Large intestine (tissue), 3 donors: ENCODE results near the gene ACOX3. TPM values are rescaled to one million over a fixed set of nuclear protein-coding genes. Genes with fewer than 3 reads are reported as not detected.
A peak's percentile ranks its signal among the peaks of the same experiment; 100 is the strongest.
"Not testable (repeated sequence)": the region's sequence is repeated elsewhere in the genome, so short reads cannot be mapped to it uniquely, and the experiment has no call there.

Experiments used
- DNase-seq, 2 donors: peaks; one replicate each; pipeline versions ENCODE4 v3.0.0 to v3.0.0-alpha.2; 2013
- H3K27ac ChIP-seq: one replicate; pipeline ENCODE4 v1.5.1; 2013; ENCODE audit warnings: low read length
- H3K27me3 ChIP-seq: 2 replicates; pipeline ENCODE4 v1.6.1; 2013; ENCODE audit warnings: low read length; ENCODE audit not compliant: control insufficient read depth, insufficient read depth
- H3K36me3 ChIP-seq: 2 replicates; pipeline ENCODE4 v1.6.1; 2013; ENCODE audit warnings: low read length; ENCODE audit not compliant: control insufficient read depth, insufficient read depth
- H3K4me1 ChIP-seq: one replicate; pipeline ENCODE4 v1.6.1; 2013; ENCODE audit warnings: low read length; ENCODE audit not compliant: control insufficient read depth, insufficient read depth
- H3K4me3 ChIP-seq: one replicate; pipeline ENCODE4 v1.5.1; 2013; ENCODE audit warnings: low read length
- H3K9me3 ChIP-seq: one replicate; pipeline ENCODE4 v1.6.1; 2013; ENCODE audit warnings: mild to moderate bottlenecking, low read depth, low read length, moderate library complexity; ENCODE audit not compliant: control insufficient read depth
- WGBS: methylation state at CpG from one replicate; pipeline ENCODE4 v1.1.5; 2013; ENCODE audit warnings: low lambda C conversion rate; ENCODE audit not compliant: insufficient coverage; 5-methylcytosine and 5-hydroxymethylcytosine counted together
- polyA plus RNA-seq: library from polyadenylated mRNA; unstranded; fragments of 120-200 nt; gene quantifications from one replicate; pipeline ENCODE4 v1.2.1, GENCODE V29; 2013

The ACOX3 gene
- polyA plus RNA-seq, 1 donor = 19.7 TPM

- Histone ChIP-seq H3K36me3 (no peaks in the 10 kb centered on the region), H3K9me3 (no peaks in the 10 kb centered on the region), H3K27ac (no peak overlapping the region), H3K27me3 (peaks cover 4% of the 10 kb centered on the region), H3K4me1 (peaks cover 6% of the 10 kb centered on the region), H3K4me3 (no peak overlapping the region)
- WGBS = no CpG with 5 or more reads among the region's 20 CpGs
- DNase-seq = no peak
Measured at GRCh38 chr4:8352368-8353157, 88.0 kb downstream of the ACOX3 start.

GRCh38 chr4:8351931-8352367, 88.6 kb downstream of the ACOX3 start:
- WGBS = 20% methylated on average over 1 of the region's 8 CpGs
- Histone ChIP-seq H3K36me3 (no peaks in the 10 kb centered on the region), H3K4me3 (no peak overlapping the region), H3K4me1 (peaks cover 6% of the 10 kb centered on the region), H3K9me3 (no peaks in the 10 kb centered on the region), H3K27me3 (peaks cover 3% of the 10 kb centered on the region), H3K27ac (peak overlapping the region; percentile 29)
- no peak for DNase-seq

DNA sequence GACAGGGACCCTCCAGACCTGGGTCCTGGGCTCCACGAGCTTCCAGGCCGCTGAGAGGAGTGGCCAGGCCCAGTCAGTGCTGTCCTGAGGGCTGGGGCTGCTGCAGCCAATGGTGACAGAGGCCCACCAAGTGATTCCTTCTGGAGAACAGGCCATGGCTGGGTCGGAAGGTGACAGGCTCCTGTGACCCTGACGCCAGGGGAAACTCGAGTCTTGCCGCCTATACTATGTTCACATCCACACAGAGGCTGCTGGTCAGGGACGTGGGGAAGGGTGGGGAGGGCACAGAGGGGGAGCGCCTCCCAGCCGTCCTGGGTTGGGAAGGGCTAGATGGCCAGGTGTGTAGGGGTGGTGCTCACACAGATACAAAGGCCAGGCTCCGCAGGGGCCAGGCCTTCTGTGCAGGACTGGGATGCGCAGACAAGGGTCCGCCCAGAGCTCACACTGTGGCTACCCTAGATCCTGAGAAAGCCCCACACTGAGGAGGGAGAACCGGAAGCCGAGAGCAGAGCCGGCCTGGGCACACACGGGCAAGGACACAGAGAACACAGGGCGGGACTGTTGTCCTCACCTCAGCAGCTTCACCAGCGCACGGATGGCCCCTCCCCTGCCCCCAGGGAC, 89.6 kb downstream of the ACOX3 start:
- H3K27me3 ChIP-seq = no peaks in the 10 kb centered on the region
- DNase-seq = no peak
- no peaks in the 10 kb centered on the region for H3K9me3 ChIP-seq
- H3K36me3 ChIP-seq = no peaks in the 10 kb centered on the region
- H3K27ac ChIP-seq = no peak overlapping the region
- WGBS = no CpG with 5 or more reads among the region's 19 CpGs
- no peak overlapping the region for H3K4me3 ChIP-seq
- H3K4me1 ChIP-seq = peaks cover 6% of the 10 kb centered on the region

DNA sequence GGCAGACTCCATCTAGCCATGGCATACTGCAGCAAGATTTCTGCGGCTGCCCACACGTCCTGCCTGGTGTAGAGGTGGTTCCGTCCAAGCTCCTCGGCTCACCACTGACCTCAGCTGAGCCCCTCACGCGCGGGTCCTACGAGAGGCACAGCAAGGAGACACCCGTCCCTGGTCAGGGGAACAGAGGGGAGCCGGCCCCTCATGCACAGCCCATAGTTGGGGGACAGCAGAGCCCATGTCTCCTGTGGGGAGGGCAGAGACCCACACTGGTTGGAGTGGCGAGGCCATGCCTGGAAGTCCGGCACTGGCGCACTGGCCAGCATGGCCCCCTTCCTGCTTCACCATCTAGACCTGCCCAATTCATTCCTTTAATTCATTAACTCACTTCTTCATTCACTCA, 90.2 kb downstream of the ACOX3 start:
- Histone ChIP-seq H3K27ac (no peak overlapping the region), H3K9me3 (no peaks in the 10 kb centered on the region), H3K27me3 (no peaks in the 10 kb centered on the region), H3K4me3 (no peak overlapping the region), H3K4me1 (peaks cover 6% of the 10 kb centered on the region), H3K36me3 (no peaks in the 10 kb centered on the region)
- WGBS = no CpG with 5 or more reads among the region's 13 CpGs
- DNase-seq = no peak

DNA sequence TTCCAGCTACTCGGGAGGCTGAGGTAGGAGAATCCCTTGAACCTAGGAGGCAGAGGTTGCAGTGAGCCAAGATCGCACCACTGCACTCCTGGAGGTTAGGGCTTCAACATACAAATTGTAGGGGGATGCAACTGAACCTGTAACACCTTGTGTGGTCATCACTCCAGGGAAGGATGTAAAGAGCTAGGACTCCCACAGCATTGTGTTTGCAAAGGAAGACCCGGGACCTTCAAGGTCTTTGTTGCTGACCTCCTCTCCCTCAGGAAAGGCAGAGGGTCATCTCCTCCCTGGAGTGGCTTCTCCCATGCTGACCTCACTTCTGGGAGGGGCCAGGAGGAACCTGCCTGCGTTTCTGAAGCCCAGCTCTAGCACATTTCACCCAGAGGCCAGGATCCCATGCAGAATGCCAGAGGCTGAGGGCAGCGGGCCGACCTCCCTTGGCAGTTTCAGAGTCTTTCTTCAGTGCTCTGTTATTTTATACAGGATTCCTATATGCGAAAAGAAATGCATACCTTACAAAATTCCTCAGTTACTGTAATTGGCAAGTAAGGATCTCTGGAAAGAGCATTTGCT, 90.8 kb downstream of the ACOX3 start:
- H3K27me3 ChIP-seq = no peaks in the 10 kb centered on the region
- no peak overlapping the region for H3K27ac ChIP-seq
- H3K4me1 ChIP-seq = peaks cover 6% of the 10 kb centered on the region
- no peak overlapping the region for H3K4me3 ChIP-seq
- no CpG with 5 or more reads among the region's 7 CpGs for WGBS
- no peaks in the 10 kb centered on the region for H3K9me3 ChIP-seq
- H3K36me3 ChIP-seq = no peaks in the 10 kb centered on the region
- DNase-seq = no peak

GRCh38 chr4:8349236-8349635, 91.3 kb downstream of the ACOX3 start:
- not testable (repeated sequence) for H3K27me3 ChIP-seq, H3K36me3 ChIP-seq, DNase-seq, H3K27ac ChIP-seq, H3K9me3 ChIP-seq, H3K4me1 ChIP-seq, H3K4me3 ChIP-seq
- WGBS = no CpG with 5 or more reads among the region's 11 CpGs

- Histone ChIP-seq H3K36me3 (no peaks in the 10 kb centered on the region), H3K4me1 (peaks cover 6% of the 10 kb centered on the region), H3K4me3 (no peak overlapping the region), H3K27ac (no peak overlapping the region), H3K27me3 (no peaks in the 10 kb centered on the region), H3K9me3 (no peaks in the 10 kb centered on the region)
- WGBS = no CpG with 5 or more reads among the region's 6 CpGs
- DNase-seq = no peak
Measured at GRCh38 chr4:8348071-8348470, 92.5 kb downstream of the ACOX3 start.

DNA sequence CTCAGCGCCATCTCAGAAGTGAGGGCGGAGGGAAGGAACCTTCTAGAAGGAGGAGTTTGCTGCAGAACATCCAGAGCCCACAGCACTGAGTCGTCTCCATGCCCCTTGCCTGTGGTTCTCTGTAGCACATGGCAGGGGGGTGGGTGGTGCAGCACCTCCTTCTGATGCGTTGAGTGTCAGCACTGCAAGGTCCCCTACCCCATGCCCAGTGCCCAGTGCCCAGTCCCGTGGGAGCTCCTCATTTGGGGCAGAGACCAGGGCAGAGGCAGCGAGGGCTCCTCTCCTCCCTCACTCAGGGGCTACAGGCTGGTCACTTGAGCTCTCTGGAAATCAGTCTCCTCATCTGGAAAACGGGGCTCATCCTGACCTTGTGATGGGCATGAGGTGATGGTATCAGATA, 92.9 kb downstream of the ACOX3 start:
- peaks cover 6% of the 10 kb centered on the region for H3K4me1 ChIP-seq
- WGBS = no CpG with 5 or more reads among the region's 7 CpGs
- no peak overlapping the region for H3K4me3 ChIP-seq
- no peaks in the 10 kb centered on the region for H3K36me3 ChIP-seq
- no peak overlapping the region for H3K27ac ChIP-seq
- H3K27me3 ChIP-seq = no peaks in the 10 kb centered on the region
- no peak for DNase-seq
- H3K9me3 ChIP-seq = no peaks in the 10 kb centered on the region

GRCh38 chr4:8346838-8347605, 93.5 kb downstream of the ACOX3 start:
- no peaks in the 10 kb centered on the region for H3K36me3 ChIP-seq
- no peak overlapping the region for H3K27ac ChIP-seq
- WGBS = no CpG with 5 or more reads among the region's 16 CpGs
- no peak for DNase-seq
- H3K4me1 ChIP-seq = peaks cover under 1% of the 10 kb centered on the region
- H3K9me3 ChIP-seq = no peaks in the 10 kb centered on the region
- H3K4me3 ChIP-seq = no peak overlapping the region
- no peaks in the 10 kb centered on the region for H3K27me3 ChIP-seq
